ENCODE measurements around the gene RAD50.

RAD50 gene

GRCh38 chr5:132528021-132528420 is 28.8 kb upstream of the RAD50 start:
- peaks cover 24% of the 10 kb centered on the region for H3K4me1 ChIP-seq (ENCODE audit: control insufficient read depth, low read length)
- H3K27ac ChIP-seq (ENCODE audit: low read depth, low read length): no peak overlapping the region
- H3F3A ChIP-seq (ENCODE audit: control insufficient read depth, insufficient read depth): no peaks in the 10 kb centered on the region
- no peak for TF ChIP-seq EZH2phosphoT487 (IDR thresholded peaks at IDR 0.05; ENCODE audit: borderline replicate concordance, low read length)
- no peak for TF ChIP-seq CTCF (IDR thresholded peaks at IDR 0.05; ENCODE audit: low read depth, low read length, poor library complexity, severe bottlenecking)
- H3K4me3 ChIP-seq (ENCODE audit: low read length): no peak overlapping the region
- no peaks in the 10 kb centered on the region for H4K20me1 ChIP-seq (ENCODE audit: control insufficient read depth, insufficient read depth, low read depth, low read length)
- no peak overlapping the region for H3K4me2 ChIP-seq (ENCODE audit: low read length)
- H3K9me3 ChIP-seq (ENCODE audit: control insufficient read depth, insufficient read depth, low read length): no peaks in the 10 kb centered on the region
- no peaks in the 10 kb centered on the region for H3K9me2 ChIP-seq (replicated peaks; ENCODE audit: control insufficient read depth, low read length)
- H3K27me3 ChIP-seq (ENCODE audit: control insufficient read depth, low read length): peaks cover 20% of the 10 kb centered on the region
- H3K79me2 ChIP-seq (ENCODE audit: control insufficient read depth, low read length): no peaks in the 10 kb centered on the region
- no peaks in the 10 kb centered on the region for H3K36me3 ChIP-seq (ENCODE audit: control insufficient read depth, low read length)

GRCh38 chr5:132528866-132529634 is 27.7 kb upstream of the RAD50 start:
- Histone ChIP-seq H3K4me2 (ENCODE audit: low read length) (no peak overlapping the region), H3F3A (ENCODE audit: control insufficient read depth, insufficient read depth) (no peaks in the 10 kb centered on the region), H3K4me1 (ENCODE audit: control insufficient read depth, low read length) (peaks cover 24% of the 10 kb centered on the region), H3K4me3 (ENCODE audit: low read length) (no peak overlapping the region), H4K20me1 (ENCODE audit: control insufficient read depth, insufficient read depth, low read depth, low read length) (no peaks in the 10 kb centered on the region), H3K36me3 (ENCODE audit: control insufficient read depth, low read length) (no peaks in the 10 kb centered on the region), H3K9me3 (ENCODE audit: control insufficient read depth, insufficient read depth, low read length) (no peaks in the 10 kb centered on the region), H3K27ac (ENCODE audit: low read depth, low read length) (no peak overlapping the region), H3K79me2 (ENCODE audit: control insufficient read depth, low read length) (no peaks in the 10 kb centered on the region), H3K9me2 (replicated peaks; ENCODE audit: control insufficient read depth, low read length) (no peaks in the 10 kb centered on the region), H3K27me3 (ENCODE audit: control insufficient read depth, low read length) (peaks cover 20% of the 10 kb centered on the region)
- TF ChIP-seq CTCF (IDR thresholded peaks at IDR 0.05; ENCODE audit: low read depth, low read length, poor library complexity, severe bottlenecking) (no peak), EZH2phosphoT487 (IDR thresholded peaks at IDR 0.05; ENCODE audit: borderline replicate concordance, low read length) (no peak)

- H3K79me2 ChIP-seq (ENCODE audit: control insufficient read depth, low read length): no peaks in the 10 kb centered on the region
- H3K9me2 ChIP-seq (replicated peaks; ENCODE audit: control insufficient read depth, low read length): no peaks in the 10 kb centered on the region
- no peaks in the 10 kb centered on the region for H4K20me1 ChIP-seq (ENCODE audit: control insufficient read depth, insufficient read depth, low read depth, low read length)
- H3K4me1 ChIP-seq (ENCODE audit: control insufficient read depth, low read length): peaks cover 13% of the 10 kb centered on the region
- TF ChIP-seq EZH2phosphoT487 (IDR thresholded peaks at IDR 0.05; ENCODE audit: borderline replicate concordance, low read length) (no peak), CTCF (IDR thresholded peaks at IDR 0.05; ENCODE audit: low read depth, low read length, poor library complexity, severe bottlenecking) (no peak)
- H3K9me3 ChIP-seq (ENCODE audit: control insufficient read depth, insufficient read depth, low read length): no peaks in the 10 kb centered on the region
- H3K4me2 ChIP-seq (ENCODE audit: low read length): no peak overlapping the region
- no peak overlapping the region for H3K4me3 ChIP-seq (ENCODE audit: low read length)
- H3K36me3 ChIP-seq (ENCODE audit: control insufficient read depth, low read length): no peaks in the 10 kb centered on the region
- H3F3A ChIP-seq (ENCODE audit: control insufficient read depth, insufficient read depth): no peaks in the 10 kb centered on the region
- peaks cover 35% of the 10 kb centered on the region for H3K27me3 ChIP-seq (ENCODE audit: control insufficient read depth, low read length)
- H3K27ac ChIP-seq (ENCODE audit: low read depth, low read length): no peak overlapping the region
These were observed 25.8 kb upstream of the RAD50 start for GRCh38 chr5:132530946-132531345.

Measured in DOHH2 (cell line).